COLO668 (cell line): Measurements from ENCODE around the gene BCORL1.

Experiments used
- DNase-seq: peaks from one replicate; lab custom pipeline; 2025; ENCODE audit not compliant: unreplicated experiment; lab: John Stamatoyannopoulos, UW

BCORL1 gene

GRCh38 chrX:130090364-130090763 lies 107.9 kb downstream of the BCORL1 start:
- DNase-seq = no peak

- peak; percentile 74 for DNase-seq
Observed at GRCh38 chrX:130091980-130092522, 109.6 kb downstream of the BCORL1 start.

GRCh38 chrX:130093271-130093670 lies 110.8 kb downstream of the BCORL1 start:
- DNase-seq = no peak

GRCh38 chrX:130094696-130095095 lies 112.3 kb downstream of the BCORL1 start:
- peak; percentile 5 for DNase-seq

- DNase-seq = no peak
Observed at GRCh38 chrX:130095249-130096030, 113.0 kb downstream of the BCORL1 start.

- peak; percentile 7 for DNase-seq
Observed at GRCh38 chrX:130097507-130098209, 115.2 kb downstream of the BCORL1 start.

GRCh38 chrX:130098210-130098552 lies 115.7 kb downstream of the BCORL1 start:
- no peak for DNase-seq

- DNase-seq = no peak
Observed at GRCh38 chrX:130100180-130100579, 117.7 kb downstream of the BCORL1 start.

- no peak for DNase-seq
Observed at GRCh38 chrX:130103605-130104004, 121.2 kb downstream of the BCORL1 start.

- no peak for DNase-seq
Observed at GRCh38 chrX:130105244-130105643, 122.8 kb downstream of the BCORL1 start.

- DNase-seq = peak; percentile 28
Observed at GRCh38 chrX:130106071-130106470, 123.6 kb downstream of the BCORL1 start.
